HG02852 (cell line): ENCODE measurements around the gene SIX1.

Experiments used
- ATAC-seq: cut with Tn5 transposase; IDR thresholded peaks from one replicate; pipeline ENCODE4 v1.9.1; 2021; ENCODE audit warnings: mild to moderate bottlenecking, moderate library complexity; ENCODE audit not compliant: unreplicated experiment

SIX1 gene

DNA sequence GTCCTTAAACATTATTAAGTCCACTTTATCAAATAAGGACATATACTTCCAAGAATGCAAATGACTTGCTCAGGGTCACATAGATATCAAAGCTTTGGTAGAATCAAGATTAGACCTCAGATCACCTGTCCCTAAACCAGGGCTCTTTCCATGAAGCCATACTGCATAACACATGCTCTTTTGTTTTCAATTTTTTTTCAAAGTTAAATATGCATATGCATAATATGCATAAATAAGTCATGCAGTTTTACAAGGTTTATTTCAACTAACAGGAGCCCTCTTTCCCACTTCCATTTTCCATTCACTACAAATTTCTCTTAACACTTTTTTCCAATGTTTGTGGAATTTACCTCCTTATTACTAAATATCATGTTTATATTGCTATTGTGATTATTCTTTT is 53.1 kb downstream of the SIX1 start:
- ATAC-seq = no peak

DNA sequence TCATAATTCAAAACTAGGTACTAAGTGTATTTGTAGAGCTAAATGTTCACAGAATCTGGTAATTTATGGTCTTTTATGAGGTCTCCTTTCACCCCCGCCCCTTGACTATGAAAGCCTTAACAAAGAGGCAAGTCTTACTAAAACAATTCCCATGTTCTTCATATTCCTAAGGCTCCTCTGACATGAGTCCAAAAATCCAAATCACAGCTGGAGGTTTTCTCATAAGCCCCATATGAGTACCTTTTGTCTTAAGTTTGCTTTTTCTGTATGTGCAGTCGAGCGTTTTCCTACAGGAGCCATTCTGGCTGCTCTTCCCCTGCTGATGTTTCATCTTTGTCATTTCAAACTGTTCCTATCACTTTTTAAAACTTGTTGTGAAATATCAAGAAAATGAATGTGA is 55.2 kb downstream of the SIX1 start:
- ATAC-seq = no peak
